GM12891 (cell line): ENCODE measurements around the gene STK32B.
"Not testable (repeated sequence)": the region's sequence is repeated elsewhere in the genome, so short reads cannot be mapped to it uniquely, and the experiment has no call there.

Source experiments
- DNase-seq: peaks from one replicate; pipeline ENCODE4 v3.0.0; 2011; ENCODE audit warnings: low spot score; ENCODE audit not compliant: insufficient read length
- FAIRE-seq: peaks from 2 replicates; lab custom pipeline; 2011; peaks lifted over from hg19 to GRCh38; lab: Jason Lieb, UNC
- PAX5 ChIP-seq: IDR thresholded peaks from 2 replicates; pipeline ENCODE4 v1.6.1; 2011; ENCODE audit warnings: low read length, moderate library complexity, mild to moderate bottlenecking; ENCODE audit not compliant: insufficient read depth, severe bottlenecking
- POLR2A ChIP-seq: IDR thresholded peaks from 2 replicates; pipeline ENCODE4 v1.6.1; 2011; ENCODE audit warnings: low read depth, low read length, control low read depth
- POLR2AphosphoS5 ChIP-seq: IDR thresholded peaks from 2 replicates; pipeline ENCODE4 v1.6.1; 2011; ENCODE audit warnings: low read depth, low read length, control low read depth
- POU2F2 ChIP-seq: IDR thresholded peaks from 2 replicates; pipeline ENCODE4 v1.6.1; 2011; ENCODE audit warnings: low read depth, mild to moderate bottlenecking, control low read depth, low read length, moderate library complexity
- SPI1 ChIP-seq: IDR thresholded peaks from 2 replicates; pipeline ENCODE4 v1.6.1; 2011; ENCODE audit warnings: low read depth, low read length, control low read depth
- TAF1 ChIP-seq: IDR thresholded peaks from 2 replicates; pipeline ENCODE4 v1.6.1; 2011; ENCODE audit warnings: low read depth, low read length, control low read depth

STK32B gene

DNA sequence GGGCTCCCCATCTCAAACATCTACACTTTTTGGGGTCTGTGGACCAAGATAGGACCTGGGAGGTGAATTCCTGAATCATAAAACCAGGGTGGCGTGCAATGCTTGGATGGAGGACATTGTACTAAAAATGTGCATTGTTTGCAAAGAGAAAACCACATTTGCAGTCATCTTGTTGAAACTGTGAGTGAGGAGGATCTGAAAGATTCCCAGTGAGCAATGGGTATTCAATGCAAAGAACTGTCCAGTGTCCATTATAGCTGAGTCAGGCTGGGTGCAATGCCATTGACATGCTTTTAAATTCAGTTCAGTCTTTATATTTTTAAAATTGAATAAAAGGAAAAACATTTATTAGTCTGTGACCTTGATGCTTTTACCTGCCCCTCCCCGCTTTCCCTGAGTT is 215.7 kb downstream of the STK32B start:
- DNase-seq = no peak
- TF ChIP-seq PAX5 = no peak
- FAIRE-seq = no peak

GRCh38 chr4:5267408-5267807 is 216.1 kb downstream of the STK32B start:
- DNase-seq = no peak
- TF ChIP-seq POLR2AphosphoS5 (no peak), SPI1 (no peak), POU2F2 (no peak), TAF1 (no peak), POLR2A (no peak), PAX5 (no peak)
- no peak for FAIRE-seq

DNA sequence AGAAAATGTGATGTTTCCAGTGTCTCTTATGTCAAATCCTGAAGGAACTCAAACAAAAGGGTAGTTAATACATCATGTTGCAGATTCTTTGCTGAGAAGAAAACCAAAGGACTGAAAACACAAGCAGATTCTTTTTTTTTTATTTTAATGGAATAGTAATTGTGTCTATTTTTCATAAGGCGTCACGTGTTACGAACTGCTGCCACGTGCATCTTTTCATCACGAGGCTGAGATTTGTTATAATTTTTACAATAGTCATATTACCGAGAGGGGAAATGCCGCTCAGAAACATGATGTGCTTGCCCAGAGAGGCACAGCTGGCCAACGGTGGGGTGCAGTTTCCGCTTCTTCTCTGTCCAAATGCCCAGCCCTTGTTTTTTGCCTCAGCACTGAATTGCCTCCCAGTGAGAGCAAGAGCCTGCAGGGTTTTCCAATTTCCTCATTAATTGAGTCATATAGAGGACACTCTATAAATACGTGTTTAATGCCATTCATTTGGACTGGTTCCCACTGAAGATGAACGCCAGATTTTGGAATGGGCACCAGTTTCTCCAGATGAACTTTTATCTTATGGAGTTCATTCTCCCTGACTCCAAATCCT is 225.3 kb downstream of the STK32B start:
- TF ChIP-seq PAX5 (no peak), TAF1 (no peak), SPI1 (no peak), POLR2A (no peak), POU2F2 (no peak), POLR2AphosphoS5 (no peak)
- no peak for DNase-seq
- FAIRE-seq = no peak

GRCh38 chr4:5277079-5277478 is 225.8 kb downstream of the STK32B start:
- no peak for FAIRE-seq
- TF ChIP-seq POLR2AphosphoS5 = no peak
- TF ChIP-seq PAX5 = no peak
- no peak for TF ChIP-seq POU2F2
- no peak for TF ChIP-seq POLR2A
- TF ChIP-seq TAF1 = no peak
- no peak for DNase-seq

GRCh38 chr4:5278213-5278612 is 226.9 kb downstream of the STK32B start:
- FAIRE-seq = no peak
- TF ChIP-seq PAX5 = no peak
- no peak for DNase-seq

DNA sequence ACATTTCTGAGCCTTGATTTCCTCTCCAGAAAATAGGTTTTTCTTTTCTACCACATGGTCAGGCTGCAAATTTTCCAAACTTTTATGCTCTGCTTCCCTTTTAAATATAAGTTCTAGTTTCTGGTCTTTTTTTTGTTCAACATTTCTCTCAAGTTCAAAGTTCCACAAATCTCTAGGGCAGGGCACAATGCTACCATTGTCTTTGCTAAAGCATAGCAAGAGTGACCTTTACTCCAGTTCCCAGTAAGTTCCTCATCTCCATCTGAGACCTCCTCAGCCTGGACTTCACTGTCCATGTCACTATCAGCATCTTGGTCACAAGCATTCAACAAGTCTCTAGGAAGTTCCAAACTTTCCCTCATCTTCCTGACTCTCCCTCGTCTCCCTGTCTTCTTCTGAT is 228.8 kb downstream of the STK32B start:
- FAIRE-seq, DNase-seq: not testable (repeated sequence)

- no peak for FAIRE-seq
Measured at GRCh38 chr4:5280828-5281227, 229.5 kb downstream of the STK32B start.

DNA sequence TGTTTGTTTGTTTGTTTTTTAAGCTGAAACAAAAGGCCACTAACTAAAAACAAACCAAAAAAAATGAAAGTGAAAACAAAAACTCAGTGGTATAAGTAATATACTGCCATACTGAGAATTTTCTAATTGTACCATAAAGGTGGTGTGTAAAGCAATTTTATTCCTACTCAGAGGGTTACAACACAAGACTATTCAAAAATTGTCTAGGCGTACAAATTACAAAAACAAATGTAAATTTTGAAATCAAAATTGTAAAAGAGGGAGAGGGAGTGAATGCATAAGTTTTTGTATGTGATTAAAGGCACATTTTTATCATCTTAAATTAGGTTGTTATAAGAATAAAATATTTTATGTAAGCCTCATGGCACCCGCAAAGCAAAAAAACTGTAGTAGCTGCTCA is 232.6 kb downstream of the STK32B start:
- no peak for FAIRE-seq
- no peak for DNase-seq
- TF ChIP-seq POLR2AphosphoS5 = no peak
- TF ChIP-seq POU2F2 = no peak
- TF ChIP-seq POLR2A = no peak
- TF ChIP-seq SPI1 = no peak
- no peak for TF ChIP-seq PAX5
- TF ChIP-seq TAF1 = no peak

More at GRCh38 chr4:5280828-5281227, 229.5 kb downstream of the STK32B start:
- DNase-seq = no peak
- TF ChIP-seq TAF1 (no peak), POU2F2 (no peak), PAX5 (no peak), POLR2AphosphoS5 (no peak), SPI1 (no peak), POLR2A (no peak)

DNA sequence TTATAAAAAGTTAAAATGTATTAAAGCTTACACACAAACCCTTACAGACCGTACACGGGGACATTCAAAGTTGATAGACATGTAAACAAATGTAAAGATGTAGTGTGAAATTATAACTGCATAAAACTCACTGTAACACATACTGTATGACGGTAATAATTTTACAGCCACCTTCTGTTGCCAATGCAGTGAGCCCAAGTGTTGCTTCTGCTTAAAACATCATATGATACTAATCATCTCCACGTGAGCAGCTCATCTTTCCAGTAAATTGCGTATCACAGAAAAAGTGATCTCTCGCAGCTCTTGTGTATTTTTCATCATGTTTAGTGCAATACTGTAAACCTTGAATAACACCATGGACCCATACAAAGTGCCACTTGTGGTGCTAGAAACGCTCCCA is 233.2 kb downstream of the STK32B start:
- FAIRE-seq = no peak

DNA sequence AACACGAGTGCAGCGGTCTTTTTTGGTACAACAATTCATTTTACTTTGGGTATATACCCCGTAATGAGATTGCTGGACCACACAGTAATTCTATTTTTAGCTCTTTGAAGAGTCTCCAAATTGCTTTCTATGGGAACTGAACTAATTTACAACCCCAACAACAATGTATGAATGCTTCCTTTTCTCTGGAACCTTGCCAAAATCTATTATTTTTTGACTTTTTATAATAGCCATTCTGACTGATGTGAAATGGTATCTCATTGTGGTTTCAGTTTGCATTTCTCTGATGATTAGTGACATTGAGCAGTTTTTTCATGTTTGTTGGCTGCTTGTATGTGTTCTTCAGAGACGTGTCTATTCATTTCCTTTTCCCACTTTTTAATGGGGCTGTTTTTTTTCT is 240.8 kb downstream of the STK32B start:
- no peak for FAIRE-seq
- TF ChIP-seq SPI1 = no peak
- no peak for TF ChIP-seq PAX5
- no peak for TF ChIP-seq POLR2AphosphoS5
- no peak for TF ChIP-seq TAF1
- no peak for TF ChIP-seq POU2F2
- TF ChIP-seq POLR2A = no peak
- no peak for DNase-seq

More for the DNA sequence above, 233.2 kb downstream of the STK32B start:
- TF ChIP-seq SPI1 (no peak), POLR2A (no peak), TAF1 (no peak), PAX5 (no peak), POU2F2 (no peak), POLR2AphosphoS5 (no peak)
- DNase-seq = no peak

DNA sequence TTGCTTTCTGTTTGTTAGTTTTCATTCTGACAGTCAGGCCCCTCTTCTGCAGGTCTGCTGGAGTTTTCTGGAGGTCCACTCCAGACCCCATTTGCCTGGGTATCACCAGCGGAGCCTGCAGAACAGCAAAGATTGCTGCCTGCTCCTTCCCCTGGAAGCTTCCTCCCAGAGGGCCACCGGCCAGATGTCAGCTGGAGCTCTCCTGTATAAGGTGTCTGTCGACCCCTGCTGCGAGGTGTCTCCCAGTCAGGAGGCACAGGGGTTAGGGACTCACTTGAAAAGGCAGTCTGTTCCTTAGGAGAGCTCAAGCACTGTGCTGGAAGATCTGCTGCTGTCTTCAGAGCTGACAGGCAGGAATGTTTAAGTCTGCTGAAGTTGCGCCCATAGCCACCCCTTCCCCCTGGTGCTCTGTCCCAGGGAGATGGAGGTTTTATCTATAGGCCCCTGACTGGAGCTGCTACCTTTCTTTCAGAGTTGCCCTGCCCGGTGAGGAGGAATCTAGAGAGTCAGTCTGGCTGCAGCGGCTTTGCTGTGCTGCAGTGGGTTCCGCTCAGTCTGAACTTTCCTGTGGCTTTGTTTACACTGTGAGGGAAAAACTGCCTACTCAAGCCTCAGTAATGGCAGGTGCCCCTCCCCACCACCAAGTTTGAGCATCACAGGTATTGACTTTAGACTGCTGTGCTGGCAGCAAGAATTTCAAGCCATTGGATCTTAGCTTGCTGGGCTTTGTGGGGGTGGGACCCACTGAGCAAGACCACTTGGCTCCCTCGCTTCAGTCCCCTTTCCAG is 246.9 kb downstream of the STK32B start:
- DNase-seq, FAIRE-seq: not testable (repeated sequence)
